OCI-LY3 (cell line): ENCODE measurements around the gene NEDD4.

Experiments used
- H2AFZ ChIP-seq: fragments of 200-600, 300-600 bp; shearing (Covaris generic); 2 replicates; pipeline ENCODE4 v1.6.0; 2014; ENCODE audit warnings: antibody characterized with exemption, low read depth, low read length
- H3K27ac ChIP-seq: fragments of 200-600, 300-600 bp; sonication (generic); 2 replicates; pipeline ENCODE4 v1.5.1; 2014; ENCODE audit warnings: mild to moderate bottlenecking, low read length, moderate library complexity, mixed read lengths
- H3K27me3 ChIP-seq: fragments of 200-600, 300-600 bp; sonication (generic); 2 replicates; pipeline ENCODE4 v1.6.1; 2014; ENCODE audit warnings: low read depth, low read length, mixed read lengths
- H3K36me3 ChIP-seq: fragments of 200-600, 300-600 bp; sonication (generic); replicated peaks from 2 replicates; pipeline ENCODE3; 2014; ENCODE audit warnings: low read depth, low read length, mixed read lengths
- H3K4me1 ChIP-seq: fragments of 300-600, 200-600 bp; sonication (generic); 2 replicates; pipeline ENCODE4 v1.6.1; 2014; ENCODE audit warnings: low read length, mixed read lengths
- H3K4me2 ChIP-seq: fragments of 200-600, 300-600 bp; sonication (generic); 2 replicates; pipeline ENCODE4 v1.6.1; 2014; ENCODE audit warnings: low read length, mixed read lengths
- H3K4me3 ChIP-seq: fragments of 300-600, 200-600 bp; sonication (generic); 2 replicates; pipeline ENCODE4 v1.5.1; 2014; ENCODE audit warnings: antibody characterized with exemption, mild to moderate bottlenecking, low read length, moderate library complexity
- H3K79me2 ChIP-seq: fragments of 300-600, 200-600 bp; shearing (Covaris generic); 2 replicates; pipeline ENCODE4 v1.6.1; 2014; ENCODE audit warnings: mild to moderate bottlenecking, low read length, mixed read lengths
- H3K9ac ChIP-seq: fragments of 300-600, 200-600 bp; shearing (Covaris generic); 2 replicates; pipeline ENCODE4 v1.6.0; 2014; ENCODE audit warnings: mild to moderate bottlenecking, low read length, moderate library complexity
- H3K9me3 ChIP-seq: fragments of 200-600, 300-600 bp; shearing (Covaris generic); 2 replicates; pipeline ENCODE4 v1.6.1; 2014; ENCODE audit warnings: low read length, mixed read lengths; ENCODE audit not compliant: insufficient read depth
- H4K20me1 ChIP-seq: fragments of 200-600, 300-600 bp; sonication (generic); 2 replicates; pipeline ENCODE4 v1.6.1; 2016; ENCODE audit warnings: low read length, mixed read lengths; ENCODE audit not compliant: insufficient read depth
- CTCF ChIP-seq: fragments of 200-600, 300-600 bp; sonication (generic); IDR thresholded peaks from 2 replicates; pipeline ENCODE4 v1.5.1; 2014; ENCODE audit warnings: antibody characterized with exemption, low read length, low read depth
- EZH2phosphoT487 ChIP-seq: fragments of 200-600 bp; shearing (Covaris generic); IDR thresholded peaks from 2 replicates; pipeline ENCODE4 v1.6.1; 2018; ENCODE audit warnings: antibody characterized with exemption, mixed run types, low read depth

NEDD4 gene

GRCh38 chr15:55915876-55916567 lies 77.4 kb downstream of the NEDD4 start:
- Histone ChIP-seq H3K4me2 (no peak overlapping the region), H3K9ac (no peak overlapping the region), H3K4me3 (no peak overlapping the region), H3K36me3 (no peaks in the 10 kb centered on the region), H3K9me3 (no peaks in the 10 kb centered on the region), H4K20me1 (no peaks in the 10 kb centered on the region), H3K27me3 (no peaks in the 10 kb centered on the region), H3K79me2 (no peaks in the 10 kb centered on the region), H2AFZ (no peak overlapping the region), H3K27ac (no peak overlapping the region), H3K4me1 (no peaks in the 10 kb centered on the region)
- no peak for TF ChIP-seq CTCF
- no peak for TF ChIP-seq EZH2phosphoT487

- H2AFZ ChIP-seq: no peak overlapping the region
- no peak overlapping the region for H3K4me3 ChIP-seq
- H3K4me1 ChIP-seq: no peaks in the 10 kb centered on the region
- H3K27me3 ChIP-seq: no peaks in the 10 kb centered on the region
- H4K20me1 ChIP-seq: no peaks in the 10 kb centered on the region
- TF ChIP-seq CTCF (no peak), EZH2phosphoT487 (no peak)
- H3K9ac ChIP-seq: no peak overlapping the region
- no peak overlapping the region for H3K27ac ChIP-seq
- no peak overlapping the region for H3K4me2 ChIP-seq
- no peaks in the 10 kb centered on the region for H3K9me3 ChIP-seq
- no peaks in the 10 kb centered on the region for H3K36me3 ChIP-seq
- H3K79me2 ChIP-seq: no peaks in the 10 kb centered on the region
These were observed 78.2 kb downstream of the NEDD4 start for GRCh38 chr15:55915221-55915620.

- H4K20me1 ChIP-seq: no peaks in the 10 kb centered on the region
- TF ChIP-seq EZH2phosphoT487: no peak
- TF ChIP-seq CTCF: no peak
- no peaks in the 10 kb centered on the region for H3K27me3 ChIP-seq
- no peaks in the 10 kb centered on the region for H3K36me3 ChIP-seq
- H3K9me3 ChIP-seq: no peaks in the 10 kb centered on the region
- H3K4me1 ChIP-seq: no peaks in the 10 kb centered on the region
- no peak overlapping the region for H3K27ac ChIP-seq
- H3K4me2 ChIP-seq: no peak overlapping the region
- no peak overlapping the region for H2AFZ ChIP-seq
- no peaks in the 10 kb centered on the region for H3K79me2 ChIP-seq
- no peak overlapping the region for H3K9ac ChIP-seq
- H3K4me3 ChIP-seq: no peak overlapping the region
These were observed 79.0 kb downstream of the NEDD4 start for GRCh38 chr15:55914446-55914845.

GRCh38 chr15:55912982-55913381 lies 80.4 kb downstream of the NEDD4 start:
- no peaks in the 10 kb centered on the region for H3K79me2 ChIP-seq
- H3K4me1 ChIP-seq: no peaks in the 10 kb centered on the region
- H3K9me3 ChIP-seq: no peaks in the 10 kb centered on the region
- H3K4me3 ChIP-seq: no peak overlapping the region
- H3K27ac ChIP-seq: no peak overlapping the region
- H3K4me2 ChIP-seq: no peak overlapping the region
- H3K9ac ChIP-seq: no peak overlapping the region
- no peaks in the 10 kb centered on the region for H3K27me3 ChIP-seq
- H3K36me3 ChIP-seq: no peaks in the 10 kb centered on the region
- TF ChIP-seq CTCF: no peak
- no peak for TF ChIP-seq EZH2phosphoT487
- no peaks in the 10 kb centered on the region for H4K20me1 ChIP-seq
- H2AFZ ChIP-seq: no peak overlapping the region
